IMR-90 (cell line): Measurements from ENCODE around the gene ANKS3. TPM values are rescaled to one million over a fixed set of nuclear protein-coding genes. Genes with fewer than 3 reads are reported as not detected.

Experiments
- ATAC-seq: fragments of 200-7000 bp; cut with Tn5 transposase; 2 replicates; pipeline ENCODE4 v1.9.1; 2020; ENCODE audit warnings: low read depth, mild to moderate bottlenecking, moderate library complexity
- BruUV-seq: library from RNA; stranded (reverse); fragments of 400-500 nt; replicated peaks from 2 replicates; lab custom pipeline; 2021; lab: Mats Ljungman, UMichigan
- CTCF ChIA-PET: fragments of 300-600 bp; formaldehyde crosslinking; extraction: SDS; loops from one replicate; lab custom pipeline; 2021; ENCODE audit warnings: antibody characterized with exemption; lab: Yijun Ruan, JAX
- POLR2A ChIA-PET: fragments of 300-600 bp; sonication (Branson Sonifier 250); formaldehyde crosslinking; loops from one replicate; lab custom pipeline; 2022; ENCODE audit warnings: antibody characterized with exemption; ENCODE audit not compliant: unreplicated experiment; lab: Charles Lee
- DNase-seq: peaks from one replicate; pipeline ENCODE4 v3.0.0; 2013
- H2AFZ ChIP-seq: replicated peaks from 2 replicates; pipeline ENCODE3; 2013; ENCODE audit warnings: low read length, mild to moderate bottlenecking; ENCODE audit not compliant: poor library complexity
- H2AK5ac ChIP-seq: 2 replicates; pipeline ENCODE4 v1.6.1; 2013; ENCODE audit warnings: low read depth, low read length, inconsistent platforms
- H2AK9ac ChIP-seq: replicated peaks from 2 replicates; pipeline ENCODE3; 2013; ENCODE audit warnings: mild to moderate bottlenecking, low read depth, low read length, moderate library complexity; ENCODE audit not compliant: poor library complexity
- H2BK120ac ChIP-seq: 2 replicates; pipeline ENCODE4 v1.6.1; 2013; ENCODE audit warnings: low read depth, low read length, inconsistent platforms
- H2BK15ac ChIP-seq: 3 replicates; pipeline ENCODE4 v1.6.1; 2013; ENCODE audit warnings: low read depth, low read length, inconsistent platforms
- H2BK20ac ChIP-seq: 2 replicates; pipeline ENCODE4 v1.6.1; 2013; ENCODE audit warnings: low read depth, mild to moderate bottlenecking, inconsistent platforms, low read length, moderate library complexity
- H2BK5ac ChIP-seq: 2 replicates; pipeline ENCODE4 v1.6.1; 2013; ENCODE audit warnings: mild to moderate bottlenecking, low read depth, low read length, inconsistent platforms; ENCODE audit not compliant: poor library complexity, severe bottlenecking
- H3K14ac ChIP-seq: replicated peaks from 2 replicates; pipeline ENCODE4 v1.6.1; 2013; ENCODE audit warnings: low read depth, low read length, inconsistent platforms
- H3K18ac ChIP-seq: 2 replicates; pipeline ENCODE4 v1.6.1; 2013; ENCODE audit warnings: low read depth, low read length, control low read depth
- H3K23ac ChIP-seq: 2 replicates; pipeline ENCODE4 v1.6.1; 2013; ENCODE audit warnings: low read depth, low read length, inconsistent platforms
- H3K27ac ChIP-seq: 2 replicates; pipeline ENCODE4 v1.5.1; 2013; ENCODE audit warnings: mild to moderate bottlenecking, control low read depth, low read length; ENCODE audit not compliant: insufficient read depth
- H3K27me3 ChIP-seq: 2 replicates; pipeline ENCODE4 v1.6.1; 2013; ENCODE audit warnings: low read length; ENCODE audit not compliant: control insufficient read depth, insufficient read depth
- H3K36me3 ChIP-seq: 2 replicates; pipeline ENCODE4 v1.6.1; 2013; ENCODE audit warnings: low read length, mixed read lengths; ENCODE audit not compliant: control insufficient read depth, insufficient read depth
- H3K4ac ChIP-seq: 2 replicates; pipeline ENCODE4 v1.6.1; 2013; ENCODE audit warnings: low read depth, low read length, inconsistent platforms
- H3K4me1 ChIP-seq: 2 replicates; pipeline ENCODE4 v1.6.1; 2013; ENCODE audit warnings: low read length, mixed read lengths; ENCODE audit not compliant: control insufficient read depth, insufficient read depth
- H3K4me2 ChIP-seq: 2 replicates; pipeline ENCODE4 v1.6.1; 2013; ENCODE audit warnings: low read depth, mild to moderate bottlenecking, control low read depth, low read length, moderate library complexity
- H3K4me3 ChIP-seq: 2 replicates; pipeline ENCODE4 v1.5.1; 2013; ENCODE audit warnings: low read depth, mild to moderate bottlenecking, control low read depth, low read length, moderate library complexity; ENCODE audit not compliant: insufficient read depth
- H3K56ac ChIP-seq: 2 replicates; pipeline ENCODE4 v1.6.1; 2013; ENCODE audit warnings: low read length, inconsistent platforms; ENCODE audit not compliant: insufficient read depth; ENCODE audit errors: extremely low read depth
- H3K79me1 ChIP-seq, 2 experiments: 2 replicates each; pipeline ENCODE4 v1.6.1; 2013; ENCODE audit warnings: low read length in 2 of 2, inconsistent platforms in 1 of 2, low read depth in 1 of 2
- H3K9ac ChIP-seq: 2 replicates; pipeline ENCODE4 v1.6.1; 2013; ENCODE audit warnings: low read depth, low read length, control low read depth
- H3K9me1 ChIP-seq: 2 replicates; pipeline ENCODE4 v1.6.1; 2013; ENCODE audit warnings: low read length, inconsistent platforms; ENCODE audit not compliant: insufficient read depth
- H3K9me3 ChIP-seq: 2 replicates; pipeline ENCODE4 v1.6.1; 2013; ENCODE audit warnings: low read length; ENCODE audit not compliant: control insufficient read depth, insufficient read depth
- H4K20me1 ChIP-seq: 2 replicates; pipeline ENCODE4 v1.6.1; 2013; ENCODE audit warnings: low read length, inconsistent platforms; ENCODE audit not compliant: insufficient read depth
- H4K5ac ChIP-seq: 2 replicates; pipeline ENCODE4 v1.6.1; 2013; ENCODE audit warnings: mild to moderate bottlenecking, low read depth, low read length, control low read depth
- H4K8ac ChIP-seq, 2 experiments: 2 replicates each; pipeline ENCODE4 v1.6.1; 2013; ENCODE audit warnings: low read depth in 2 of 2, low read length in 2 of 2, control low read depth in 1 of 2, inconsistent platforms in 1 of 2
- H4K91ac ChIP-seq: 2 replicates; pipeline ENCODE4 v1.6.1; 2013; ENCODE audit warnings: low read depth, low read length, inconsistent platforms; ENCODE audit not compliant: insufficient read depth
- SMC3 ChIP-seq: fragments of 150-350 bp; IDR thresholded peaks from 2 replicates; pipeline ENCODE4 v1.6.1; 2016; ENCODE audit warnings: low read depth, mild to moderate bottlenecking, antibody characterized with exemption, low read length, moderate library complexity
- WGBS, 2 experiments: methylation state at CpG; one replicate each; pipeline versions ENCODE4 v1.1.5 to v1.1.7; 2013; ENCODE audit warnings: missing lambda C conversion rate in 2 of 2; ENCODE audit not compliant: insufficient read length in 1 of 2; ENCODE audit errors: extremely low coverage in 2 of 2; 5-methylcytosine and 5-hydroxymethylcytosine counted together
- dilution Hi-C: fragments of 300-500 bp; cut with HindIII; formaldehyde crosslinking; loops from one replicate; pipeline ENCODE4 v1.14.3; 2018; ENCODE audit warnings: low sequenced_read_pairs; ENCODE audit not compliant: unreplicated experiment
- in situ Hi-C: fragments of 300-500 bp; cut with MboI; formaldehyde crosslinking; loops from 3 replicates; pipeline ENCODE4 v1.14.3; 2019; ENCODE audit warnings: low sequenced_read_pairs, inconsistent platforms, mixed read lengths
- intact Hi-C: fragments of 100-400 bp; cut with micrococcal nuclease; formaldehyde crosslinking; loops from 2 replicates; pipeline ENCODE4 v1.10.0; 2022
- polyA plus RNA-seq, 3 experiments: library from polyadenylated mRNA; depleted of rRNA; stranded (reverse); fragments of >200 nt; gene quantifications; 2 replicates each; pipeline ENCODE4 v1.2.3, GENCODE V29; 2012; ENCODE audit warnings: low replicate concordance in 1 of 3
- total RNA-seq: library from RNA; depleted of rRNA; stranded (reverse); fragments of >200 nt; gene quantifications from 2 replicates; pipeline ENCODE4 v1.2.3, GENCODE V29; 2012
- TF ChIP-seq, protein P1 (sequence below): conservative IDR thresholded peaks from 2 replicates; pipeline ENCODE4 v1.5.1; 2012; ENCODE audit warnings: mild to moderate bottlenecking, low read depth, low read length, improper control_type of control experiment

ANKS3 gene
- total and polyA plus RNA-seq, 2 of the 4 experiments (the other 2 are of a cell fraction): 24.4 to 25.0 TPM

DNA sequence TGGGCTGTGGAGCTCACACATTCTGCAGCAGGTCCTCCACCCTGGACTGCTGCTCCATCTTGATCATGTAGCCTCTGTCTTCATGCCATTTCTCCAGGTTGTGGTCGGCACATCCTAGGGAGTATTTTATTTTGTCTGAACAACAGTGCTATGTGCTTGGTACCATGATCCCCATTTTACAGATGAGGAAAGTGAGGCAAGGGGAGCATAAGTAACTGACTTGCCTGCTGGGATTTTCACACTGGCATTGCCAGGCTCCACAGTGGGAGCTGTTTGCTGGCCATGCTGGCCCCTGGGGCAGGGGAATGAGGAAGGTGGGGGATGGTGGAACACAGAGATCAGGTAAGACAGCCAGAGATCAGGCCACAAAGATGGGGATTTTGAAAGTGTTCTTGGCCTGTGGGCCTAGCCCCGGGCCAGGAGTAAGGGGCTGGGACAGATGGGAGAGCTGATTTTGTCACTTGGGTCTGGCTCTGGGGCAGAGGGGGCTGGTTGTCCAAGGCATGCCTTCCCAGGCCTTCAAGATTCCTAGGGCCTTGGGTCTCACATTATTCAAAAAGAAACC, 42.2 kb upstream of the ANKS3 start:
- ATAC-seq (no peak), DNase-seq (no peak)
- Histone ChIP-seq H3K9me3 (no peaks in the 10 kb centered on the region), H2AK9ac (no peak overlapping the region), H4K5ac (no peak overlapping the region), H3K9ac (no peak overlapping the region), H2AFZ (no peak overlapping the region), H2BK120ac (no peak overlapping the region), H3K23ac (no peak overlapping the region), H3K56ac (no peak overlapping the region), H3K4me2 (no peak overlapping the region), H3K4ac (no peak overlapping the region), H3K9me1 (no peaks in the 10 kb centered on the region), H2AK5ac (no peak overlapping the region), H2BK20ac (no peak overlapping the region), H3K18ac (no peak overlapping the region), H3K27ac (no peak overlapping the region), H4K8ac (no peak overlapping the region), H4K20me1 (no peaks in the 10 kb centered on the region), H3K4me1 (no peaks in the 10 kb centered on the region), H2BK5ac (no peak overlapping the region), H3K79me1 (no peaks in the 10 kb centered on the region), H4K91ac (no peak overlapping the region), H3K27me3 (0 out of 2 replicates have a peak, but pooled peaks cover 2% of the 10 kb centered on the region), H3K4me3 (no peak overlapping the region), H3K14ac (no peak overlapping the region), H2BK15ac (no peak overlapping the region), H3K36me3 (no peaks in the 10 kb centered on the region)
- in situ Hi-C loops (no loop called here), dilution Hi-C loops (no loop called here), intact Hi-C loops (no loop called here)
- no TSS peak for BruUV-seq
- ChIA-PET CTCF (no interaction called here), POLR2A (no interaction called here)
- WGBS, 2 experiments: no CpG with 5 or more reads among the region's 2 CpGs
- TF ChIP-seq, protein P1, sequence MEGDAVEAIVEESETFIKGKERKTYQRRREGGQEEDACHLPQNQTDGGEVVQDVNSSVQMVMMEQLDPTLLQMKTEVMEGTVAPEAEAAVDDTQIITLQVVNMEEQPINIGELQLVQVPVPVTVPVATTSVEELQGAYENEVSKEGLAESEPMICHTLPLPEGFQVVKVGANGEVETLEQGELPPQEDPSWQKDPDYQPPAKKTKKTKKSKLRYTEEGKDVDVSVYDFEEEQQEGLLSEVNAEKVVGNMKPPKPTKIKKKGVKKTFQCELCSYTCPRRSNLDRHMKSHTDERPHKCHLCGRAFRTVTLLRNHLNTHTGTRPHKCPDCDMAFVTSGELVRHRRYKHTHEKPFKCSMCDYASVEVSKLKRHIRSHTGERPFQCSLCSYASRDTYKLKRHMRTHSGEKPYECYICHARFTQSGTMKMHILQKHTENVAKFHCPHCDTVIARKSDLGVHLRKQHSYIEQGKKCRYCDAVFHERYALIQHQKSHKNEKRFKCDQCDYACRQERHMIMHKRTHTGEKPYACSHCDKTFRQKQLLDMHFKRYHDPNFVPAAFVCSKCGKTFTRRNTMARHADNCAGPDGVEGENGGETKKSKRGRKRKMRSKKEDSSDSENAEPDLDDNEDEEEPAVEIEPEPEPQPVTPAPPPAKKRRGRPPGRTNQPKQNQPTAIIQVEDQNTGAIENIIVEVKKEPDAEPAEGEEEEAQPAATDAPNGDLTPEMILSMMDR: no peak
- no peak for TF ChIP-seq SMC3
